Measurements from ENCODE around the gene ARL15. TPM values are rescaled to one million over a fixed set of nuclear protein-coding genes. Genes with fewer than 3 reads are reported as not detected.

The ARL15 gene
- total and polyA plus RNA-seq, 9 of the 15 experiments (the other 6 are each of a cell fraction or from before 2014, with no cell fraction given), result 18.5 to 80.4 (median 57.0) TPM

DNA sequence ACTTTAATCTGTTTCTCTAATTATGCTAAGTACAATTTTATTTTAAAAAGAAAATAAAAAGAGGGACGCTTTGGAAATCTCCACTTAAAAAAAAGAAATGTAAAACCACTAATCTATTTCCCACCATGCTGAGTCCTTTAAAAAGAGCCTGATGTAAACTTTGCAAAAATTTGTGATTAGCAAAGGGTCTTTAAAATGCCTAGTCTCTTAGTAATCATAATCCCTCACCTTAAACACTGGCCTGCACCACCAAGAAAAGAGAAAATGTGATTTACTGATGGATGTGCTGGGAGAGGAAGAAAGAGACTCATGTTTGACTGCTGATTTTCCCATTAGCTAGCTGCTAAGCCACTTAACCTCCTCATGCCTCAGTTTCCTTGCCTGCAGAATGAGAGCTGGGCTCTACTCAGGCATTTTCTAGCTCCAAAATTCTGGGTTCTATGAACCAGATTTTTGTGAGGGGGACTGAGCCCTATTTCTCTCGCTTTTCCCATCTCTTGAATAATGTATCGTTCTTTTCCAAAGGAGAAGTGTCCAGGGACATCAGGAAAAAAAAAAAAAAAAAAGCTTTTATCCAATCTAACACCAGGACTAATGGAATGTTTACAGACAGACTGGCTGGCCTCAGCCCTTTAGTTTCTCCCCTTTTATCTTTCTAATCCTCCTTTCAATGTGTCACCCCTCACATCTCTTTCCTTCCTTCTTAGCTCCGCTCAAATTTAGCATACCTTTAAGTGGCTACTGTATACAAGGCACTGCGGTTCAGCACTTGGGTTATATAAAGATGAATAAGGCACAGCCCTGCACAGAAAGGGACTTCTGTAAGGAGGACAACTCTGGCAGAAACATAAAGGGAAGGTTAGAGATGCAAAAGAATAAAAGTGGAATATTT lies 312.4 kb downstream of the ARL15 start (continued):
- TF ChIP-seq, protein P1, sequence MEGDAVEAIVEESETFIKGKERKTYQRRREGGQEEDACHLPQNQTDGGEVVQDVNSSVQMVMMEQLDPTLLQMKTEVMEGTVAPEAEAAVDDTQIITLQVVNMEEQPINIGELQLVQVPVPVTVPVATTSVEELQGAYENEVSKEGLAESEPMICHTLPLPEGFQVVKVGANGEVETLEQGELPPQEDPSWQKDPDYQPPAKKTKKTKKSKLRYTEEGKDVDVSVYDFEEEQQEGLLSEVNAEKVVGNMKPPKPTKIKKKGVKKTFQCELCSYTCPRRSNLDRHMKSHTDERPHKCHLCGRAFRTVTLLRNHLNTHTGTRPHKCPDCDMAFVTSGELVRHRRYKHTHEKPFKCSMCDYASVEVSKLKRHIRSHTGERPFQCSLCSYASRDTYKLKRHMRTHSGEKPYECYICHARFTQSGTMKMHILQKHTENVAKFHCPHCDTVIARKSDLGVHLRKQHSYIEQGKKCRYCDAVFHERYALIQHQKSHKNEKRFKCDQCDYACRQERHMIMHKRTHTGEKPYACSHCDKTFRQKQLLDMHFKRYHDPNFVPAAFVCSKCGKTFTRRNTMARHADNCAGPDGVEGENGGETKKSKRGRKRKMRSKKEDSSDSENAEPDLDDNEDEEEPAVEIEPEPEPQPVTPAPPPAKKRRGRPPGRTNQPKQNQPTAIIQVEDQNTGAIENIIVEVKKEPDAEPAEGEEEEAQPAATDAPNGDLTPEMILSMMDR (IDR thresholded peaks at IDR 0.05 in 2 of 3, conservative IDR thresholded peaks at IDR 0.05 in 1 of 3; ENCODE audit: insufficient read depth in 2 of 3, low read depth in 1 of 3, low read length in 3 of 3), result no peak

DNA sequence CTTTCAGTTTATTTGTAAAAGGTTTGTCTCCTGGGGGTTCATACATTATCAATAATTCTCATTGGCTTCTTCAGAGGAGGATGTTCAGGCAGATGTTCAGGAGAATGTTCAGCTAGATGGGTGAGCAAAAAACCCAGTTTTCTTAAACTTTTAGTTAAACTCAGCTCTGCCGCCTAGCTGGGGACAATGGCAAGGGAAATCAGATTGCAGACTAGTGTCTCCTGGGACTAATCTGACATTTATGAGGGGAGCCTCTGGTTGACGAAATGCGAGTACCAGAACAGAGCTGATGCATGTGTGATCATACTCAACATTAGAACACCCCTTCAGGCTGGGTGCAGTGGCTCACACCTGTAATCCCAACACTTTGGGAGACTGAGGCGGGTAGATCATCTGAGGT lies 314.4 kb downstream of the ARL15 start:
- no peak overlapping the region for H2AFZ ChIP-seq (ENCODE audit: low read depth, low read length)
- H3K27me3 ChIP-seq (ENCODE audit: control insufficient read depth in 2 of 2, insufficient read depth in 2 of 2, low read length in 2 of 2), result no peaks in the 10 kb centered on the region
- intact Hi-C loops (cut with micrococcal nuclease) (no loop called here), in situ Hi-C loops (cut with MboI) (no loop called here)
- ChIA-PET POLR2A (interaction anchor here (0.6 kb wide), 1 partner anchor 332 kb away, joined by 3 read pairs; no protein-coding TSS in a partner anchor), CTCF (ENCODE audit: low intra/inter-chr PET ratio) (no interaction called here)
- H3K9me1 ChIP-seq (ENCODE audit: control insufficient read depth, insufficient read depth, low read length), result no peaks in the 10 kb centered on the region
- no peak for FAIRE-seq
- H4K20me1 ChIP-seq (replicated peaks; ENCODE audit: control insufficient read depth, insufficient read depth, low read length), result no peaks in the 10 kb centered on the region
- H3K27ac ChIP-seq (ENCODE audit: extremely low read depth, low read depth, low read length), result no peak overlapping the region
- TF ChIP-seq, protein P2, sequence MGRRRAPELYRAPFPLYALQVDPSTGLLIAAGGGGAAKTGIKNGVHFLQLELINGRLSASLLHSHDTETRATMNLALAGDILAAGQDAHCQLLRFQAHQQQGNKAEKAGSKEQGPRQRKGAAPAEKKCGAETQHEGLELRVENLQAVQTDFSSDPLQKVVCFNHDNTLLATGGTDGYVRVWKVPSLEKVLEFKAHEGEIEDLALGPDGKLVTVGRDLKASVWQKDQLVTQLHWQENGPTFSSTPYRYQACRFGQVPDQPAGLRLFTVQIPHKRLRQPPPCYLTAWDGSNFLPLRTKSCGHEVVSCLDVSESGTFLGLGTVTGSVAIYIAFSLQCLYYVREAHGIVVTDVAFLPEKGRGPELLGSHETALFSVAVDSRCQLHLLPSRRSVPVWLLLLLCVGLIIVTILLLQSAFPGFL (CRISPR knock-in tag; IDR thresholded peaks at IDR 0.05), result no peak
- no peak for TF ChIP-seq ZEB2 (IDR thresholded peaks at IDR 0.05)
- H3K9ac ChIP-seq (ENCODE audit: insufficient read depth in 1 of 2, low read depth in 2 of 2, low read length in 2 of 2), result no peak overlapping the region
- H3K4me3 ChIP-seq, result no peak overlapping the region
- no peak overlapping the region for H3K4me2 ChIP-seq (ENCODE audit: insufficient read depth, low read length)
- no peaks in the 10 kb centered on the region for H3K9me3 ChIP-seq (replicated peaks; ENCODE audit: control insufficient read depth, insufficient read depth, low read depth, low read length)
- no peaks in the 10 kb centered on the region for H3K4me1 ChIP-seq (replicated peaks in 1 of 2; ENCODE audit: control insufficient read depth in 2 of 2, insufficient read depth in 2 of 2, low read length in 2 of 2)
- 87% methylated on average over 4 of the region's 4 CpGs for WGBS (ENCODE audit: insufficient coverage, low coverage, missing lambda C conversion rate)
- no peak for ATAC-seq
- BruUV-seq (replicated peaks), result no TSS peak
- no peak for DNase-seq (ENCODE audit: extremely low read depth in 1 of 4, low spot score in 3 of 4)
- H3K79me2 ChIP-seq (ENCODE audit: control insufficient read depth, insufficient read depth, low read length), result no peaks in the 10 kb centered on the region
- H3K36me3 ChIP-seq (ENCODE audit: control insufficient read depth, insufficient read depth, low read length), result no peaks in the 10 kb centered on the region

All from K562 (cell line).